Thymus (tissue), 11 donors: Measurements from ENCODE around the gene ADPRH. TPM values are rescaled to one million over a fixed set of nuclear protein-coding genes. Genes with fewer than 3 reads are reported as not detected.
A peak's percentile ranks its signal among the peaks of the same experiment; 100 is the strongest.

Experiments
- DNase-seq, 9 donors: peaks; one replicate each; pipeline ENCODE4 v3.0.0-alpha.2; 2013; ENCODE audit warnings: low spot score in 9 of 9, low read depth in 6 of 9, missing footprints in 1 of 9
- H3K27ac ChIP-seq, 2 donors: one replicate each; pipeline ENCODE4 v1.5.1; 2013; ENCODE audit warnings: control low read depth in 1 of 2, low read depth in 1 of 2, low read length in 1 of 2, mild to moderate bottlenecking in 1 of 2, moderate library complexity in 1 of 2
- H3K27me3 ChIP-seq, 2 donors: one replicate each; pipeline ENCODE4 v1.5.1; 2013; ENCODE audit warnings: low read length in 1 of 2; ENCODE audit not compliant: control insufficient read depth in 2 of 2, insufficient read depth in 1 of 2
- H3K36me3 ChIP-seq, 2 donors: one replicate each; pipeline ENCODE4 v1.5.1; 2013; ENCODE audit warnings: low read length in 1 of 2, mild to moderate bottlenecking in 1 of 2, moderate library complexity in 1 of 2; ENCODE audit not compliant: control insufficient read depth in 2 of 2, insufficient read depth in 2 of 2
- H3K4me1 ChIP-seq, 2 donors: one replicate each; pipeline ENCODE4 v1.5.1; 2013; ENCODE audit warnings: low read length in 2 of 2; ENCODE audit not compliant: control insufficient read depth in 2 of 2, insufficient read depth in 2 of 2
- H3K4me3 ChIP-seq, 2 donors: one replicate each; pipeline ENCODE4 v1.5.1; 2013; ENCODE audit warnings: low read length in 2 of 2, control low read depth in 1 of 2, mild to moderate bottlenecking in 1 of 2
- H3K9me3 ChIP-seq, 2 donors: one replicate each; pipeline ENCODE4 v1.5.1; 2013; ENCODE audit warnings: low read length in 1 of 2, mild to moderate bottlenecking in 1 of 2; ENCODE audit not compliant: control insufficient read depth in 2 of 2, insufficient read depth in 1 of 2
- WGBS: extraction: QIAGEN DNeasy Blood & Tissue Kit; methylation state at CpG from one replicate; pipeline ENCODE4 v1.1.7; 2013; 5-methylcytosine and 5-hydroxymethylcytosine counted together
- polyA plus RNA-seq: library from polyadenylated mRNA; stranded (reverse); fragments of 200-250 nt; gene quantifications from one replicate; pipeline ENCODE4 v1.2.3, GENCODE V29; 2013
- total RNA-seq: library from RNA; stranded (reverse); fragments of 120-200 nt; gene quantifications from one replicate; pipeline ENCODE4 v1.2.4, GENCODE V29; 2013
- donor health status: healthy.

ADPRH gene
- total and polyA plus RNA-seq, 2 donors = 2.5 to 8.2 TPM

GRCh38 chr3:119571230-119571629 is 8.1 kb upstream of the ADPRH start:
- H3K4me3 ChIP-seq = no peak overlapping the region
- peak overlapping the region in 1 of 2 donors; percentile 55 for H3K27ac ChIP-seq
- no peaks in the 10 kb centered on the region for H3K36me3 ChIP-seq
- H3K27me3 ChIP-seq = no peaks in the 10 kb centered on the region
- no peaks in the 10 kb centered on the region for H3K9me3 ChIP-seq
- H3K4me1 ChIP-seq = no peaks in the 10 kb centered on the region
- DNase-seq = no peak
- WGBS = 96% methylated on average over 1 of the region's 1 CpG

GRCh38 chr3:119571688-119572087 is 7.6 kb upstream of the ADPRH start:
- DNase-seq = no peak
- no peak overlapping the region for H3K4me3 ChIP-seq
- 95% methylated on average over 5 of the region's 5 CpGs for WGBS

GRCh38 chr3:119575507-119575906 is 3.8 kb upstream of the ADPRH start:
- Histone ChIP-seq H3K9me3 (no peaks in the 10 kb centered on the region), H3K36me3 (no peaks in the 10 kb centered on the region), H3K27ac (no peak overlapping the region), H3K4me3 (no peak overlapping the region), H3K4me1 (peaks cover 0 to 12% of the 10 kb centered on the region in 2 donors), H3K27me3 (peaks cover 0 to 10% of the 10 kb centered on the region in 2 donors)
- no peak for DNase-seq

More at GRCh38 chr3:119571688-119572087, 7.6 kb upstream of the ADPRH start:
- H3K4me1 ChIP-seq = no peaks in the 10 kb centered on the region
- no peaks in the 10 kb centered on the region for H3K36me3 ChIP-seq
- H3K9me3 ChIP-seq = no peaks in the 10 kb centered on the region
- H3K27ac ChIP-seq = no peak overlapping the region
- no peaks in the 10 kb centered on the region for H3K27me3 ChIP-seq

DNA sequence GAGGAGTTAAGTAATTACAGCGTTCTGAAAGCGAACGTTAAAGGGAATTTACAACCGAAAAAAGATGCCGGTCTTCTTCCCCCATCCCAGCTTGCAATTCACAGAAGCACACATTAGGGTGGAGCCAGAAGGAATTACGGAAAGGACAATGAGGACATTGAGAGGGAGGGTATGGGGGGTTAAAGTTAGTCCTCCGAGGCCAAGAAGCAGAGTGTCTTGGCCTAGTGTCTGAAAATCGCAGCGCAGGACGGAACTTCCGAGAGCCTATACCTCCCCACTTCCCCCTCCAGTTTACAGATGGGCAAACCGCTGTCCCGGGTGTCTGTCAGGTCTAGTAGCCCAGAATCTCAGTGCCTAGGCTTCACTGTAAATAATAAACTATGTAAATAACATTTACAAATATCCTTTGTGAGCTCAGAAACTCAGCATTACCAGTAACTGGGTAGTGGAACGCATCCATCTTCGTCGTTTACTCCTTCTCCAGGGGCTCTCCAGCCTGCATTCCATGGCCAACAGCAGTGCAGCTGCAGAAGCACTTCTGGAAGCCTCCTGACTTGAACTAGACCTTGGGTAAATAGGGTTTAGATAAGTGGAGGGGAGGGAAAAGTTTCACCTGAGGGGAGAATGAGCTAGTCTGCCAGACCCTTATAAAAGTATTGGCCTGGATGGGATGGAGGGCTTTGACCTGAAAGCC is 922 bp downstream of the ADPRH start:
- peak in 4 of 9 donors; percentile 13 to 32 (median 25) for DNase-seq
- H3K9me3 ChIP-seq = no peaks in the 10 kb centered on the region
- 20% methylated on average over 16 of the region's 16 CpGs for WGBS
- H3K4me3 ChIP-seq = peak overlapping the region; percentile 44 to 64
- H3K27me3 ChIP-seq = peaks cover 0 to 10% of the 10 kb centered on the region in 2 donors
- H3K27ac ChIP-seq = peak overlapping the region; percentile 64 to 82
- no peaks in the 10 kb centered on the region for H3K36me3 ChIP-seq
- H3K4me1 ChIP-seq = peaks cover 0 to 13% of the 10 kb centered on the region in 2 donors

DNA sequence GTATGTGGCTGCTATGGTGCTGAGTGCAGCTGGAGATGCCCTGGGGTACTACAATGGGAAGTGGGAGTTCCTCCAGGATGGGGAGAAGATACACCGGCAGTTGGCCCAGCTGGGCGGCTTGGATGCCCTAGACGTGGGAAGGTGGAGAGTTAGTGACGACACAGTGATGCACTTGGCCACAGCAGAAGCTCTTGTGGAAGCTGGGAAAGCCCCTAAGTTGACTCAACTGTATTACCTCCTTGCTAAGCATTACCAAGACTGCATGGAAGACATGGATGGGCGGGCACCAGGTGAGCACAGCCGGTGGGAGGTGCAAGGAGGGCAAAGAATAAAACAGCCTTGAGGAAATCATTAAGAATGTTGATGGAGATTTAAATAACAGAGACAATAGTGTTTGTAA is 2.9 kb downstream of the ADPRH start:
- WGBS = 94% methylated on average over 6 of the region's 6 CpGs
- H3K4me1 ChIP-seq = peaks cover 0 to 13% of the 10 kb centered on the region in 2 donors
- DNase-seq = no peak
- no peaks in the 10 kb centered on the region for H3K9me3 ChIP-seq
- no peaks in the 10 kb centered on the region for H3K36me3 ChIP-seq
- no peak overlapping the region for H3K27ac ChIP-seq
- no peak overlapping the region for H3K4me3 ChIP-seq
- peaks cover 0 to 10% of the 10 kb centered on the region in 2 donors for H3K27me3 ChIP-seq

- Histone ChIP-seq H3K27ac (no peak overlapping the region), H3K27me3 (peaks cover 0 to 2% of the 10 kb centered on the region in 2 donors), H3K9me3 (no peaks in the 10 kb centered on the region), H3K4me3 (no peak overlapping the region), H3K4me1 (peaks cover 0 to 4% of the 10 kb centered on the region in 2 donors), H3K36me3 (no peaks in the 10 kb centered on the region)
- WGBS = 98% methylated on average over 10 of the region's 10 CpGs
- no peak for DNase-seq
Measured at GRCh38 chr3:119585208-119585607, 5.9 kb downstream of the ADPRH start.

DNA sequence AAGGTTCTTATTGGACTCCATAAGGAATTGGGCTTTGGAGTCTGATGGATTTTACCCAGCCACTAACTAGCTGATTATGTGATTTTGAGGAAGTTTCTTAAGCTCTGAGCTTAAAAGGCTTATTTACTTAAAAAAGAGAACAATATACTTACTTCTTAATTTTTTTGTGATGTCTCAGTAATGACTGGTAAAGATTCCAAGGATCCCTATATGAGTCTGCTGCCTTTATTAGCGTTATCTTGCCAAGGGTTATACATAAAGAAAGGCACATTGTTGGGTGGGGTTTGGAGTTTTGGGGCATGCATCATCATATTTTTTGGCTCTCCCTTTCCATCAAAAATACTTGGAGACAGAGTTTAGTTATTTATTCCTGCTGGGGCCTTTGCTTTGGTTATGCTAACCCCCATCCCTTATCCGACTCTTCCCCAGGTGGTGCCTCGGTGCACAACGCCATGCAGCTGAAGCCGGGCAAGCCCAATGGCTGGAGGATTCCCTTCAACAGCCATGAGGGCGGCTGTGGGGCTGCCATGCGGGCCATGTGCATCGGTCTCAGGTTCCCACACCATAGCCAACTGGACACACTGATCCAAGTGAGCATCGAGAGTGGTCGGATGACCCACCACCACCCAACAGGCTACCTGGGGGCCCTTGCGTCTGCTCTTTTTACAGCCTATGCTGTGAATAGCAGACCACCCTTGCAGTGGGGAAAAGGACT is 6.7 kb downstream of the ADPRH start:
- Histone ChIP-seq H3K36me3 (no peaks in the 10 kb centered on the region), H3K27me3 (no peaks in the 10 kb centered on the region), H3K27ac (no peak overlapping the region), H3K9me3 (no peaks in the 10 kb centered on the region), H3K4me1 (no peaks in the 10 kb centered on the region), H3K4me3 (no peak overlapping the region)
- WGBS = 99% methylated on average over 11 of the region's 11 CpGs
- no peak for DNase-seq

- Histone ChIP-seq H3K27ac (no peak overlapping the region), H3K4me3 (no peak overlapping the region), H3K9me3 (no peaks in the 10 kb centered on the region), H3K36me3 (no peaks in the 10 kb centered on the region), H3K27me3 (no peaks in the 10 kb centered on the region), H3K4me1 (no peaks in the 10 kb centered on the region)
- DNase-seq = no peak
- 90% methylated on average over 3 of the region's 3 CpGs for WGBS
Measured at GRCh38 chr3:119586733-119587172, 7.5 kb downstream of the ADPRH start.

DNA sequence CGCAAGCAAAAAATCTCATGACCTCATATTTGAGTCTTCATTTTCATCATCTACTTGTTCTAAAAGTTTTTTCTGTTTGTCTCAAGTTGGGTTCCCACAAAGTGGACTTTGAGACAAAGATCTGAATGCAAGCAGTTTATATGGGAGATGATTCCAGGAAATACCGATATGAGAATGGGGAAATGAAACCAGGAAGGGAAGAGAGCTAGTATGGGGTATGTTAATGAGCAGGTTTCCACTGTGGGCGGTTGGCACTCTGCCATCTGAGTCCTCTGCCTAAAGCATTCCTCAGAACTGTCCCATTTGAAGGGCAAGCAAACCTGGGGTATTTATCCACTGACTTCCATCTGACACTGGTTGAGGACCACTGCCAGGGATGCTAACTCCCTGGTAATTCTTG is 8.8 kb downstream of the ADPRH start:
- Histone ChIP-seq H3K36me3 (no peaks in the 10 kb centered on the region), H3K9me3 (no peaks in the 10 kb centered on the region), H3K4me1 (no peaks in the 10 kb centered on the region), H3K27me3 (no peaks in the 10 kb centered on the region), H3K4me3 (no peak overlapping the region), H3K27ac (no peak overlapping the region)
- peak in 1 of 9 donors; percentile 22 for DNase-seq
- 74% methylated on average over 3 of the region's 3 CpGs for WGBS
